VCaP (cell line): ENCODE data around the gene CCDC78.

Experiments used
- H3K27ac ChIP-seq: fragments of 450-650 bp; 2 replicates; pipeline ENCODE4 v1.5.1; 2017
- CTCF ChIP-seq: fragments of 450-650 bp; conservative IDR thresholded peaks from 2 replicates; pipeline ENCODE4 v1.5.1; 2017; ENCODE audit warnings: mild to moderate bottlenecking, moderate library complexity

The CCDC78 gene

GRCh38 chr16:719815-720446 is 6.3 kb downstream of the CCDC78 start:
- H3K27ac ChIP-seq = peak overlapping the region; percentile 93
- TF ChIP-seq CTCF = peak; percentile 39

- TF ChIP-seq CTCF = no peak
- H3K27ac ChIP-seq = peak overlapping the region; percentile 93
These were observed 7.3 kb downstream of the CCDC78 start for GRCh38 chr16:718922-719321.

GRCh38 chr16:718389-718788 is 7.9 kb downstream of the CCDC78 start:
- no peak for TF ChIP-seq CTCF
- H3K27ac ChIP-seq = 0 out of 2 replicates have a peak overlapping the region, but pooled peaks have one; percentile 93

- 0 out of 2 replicates have a peak overlapping the region, but pooled peaks have one; percentile 93 for H3K27ac ChIP-seq
- no peak for TF ChIP-seq CTCF
These were observed 8.6 kb downstream of the CCDC78 start for GRCh38 chr16:717450-718245.

GRCh38 chr16:716768-717325 is 9.4 kb downstream of the CCDC78 start:
- no peak overlapping the region; the same call in 1 of the 2 replicates for H3K27ac ChIP-seq
- TF ChIP-seq CTCF = no peak

- peak overlapping the region; percentile 53 for H3K27ac ChIP-seq
- no peak for TF ChIP-seq CTCF
These were observed 10.1 kb downstream of the CCDC78 start for GRCh38 chr16:716200-716568.

GRCh38 chr16:715477-716199 is 10.6 kb downstream of the CCDC78 start:
- peak; percentile 14; the same call in 1 of the 2 replicates for TF ChIP-seq CTCF
- peak overlapping the region; percentile 53 for H3K27ac ChIP-seq
